PFSK-1 (cell line): ENCODE data around the gene MEIS3.

Experiments used
- FOXP2 ChIP-seq: optimal IDR thresholded peaks from 2 replicates; pipeline ENCODE3; 2011; ENCODE audit warnings: borderline replicate concordance, control low read depth, inconsistent platforms; ENCODE audit not compliant: insufficient read depth; ENCODE audit errors: extremely low read length, extremely low read depth
- POLR2AphosphoS5 ChIP-seq: IDR thresholded peaks from 2 replicates; pipeline ENCODE4 v1.6.1; 2012; ENCODE audit warnings: low read depth, mild to moderate bottlenecking, control low read depth, low read length, moderate library complexity
- SIN3A ChIP-seq: IDR thresholded peaks from 2 replicates; pipeline ENCODE4 v1.6.1; 2012; ENCODE audit warnings: mild to moderate bottlenecking, low read length, moderate library complexity, borderline replicate concordance; ENCODE audit not compliant: insufficient read depth
- TAF1 ChIP-seq: IDR thresholded peaks from 2 replicates; pipeline ENCODE4 v1.6.1; 2012; ENCODE audit warnings: low read length, control low read depth, borderline replicate concordance; ENCODE audit not compliant: insufficient read depth
- TF ChIP-seq, protein P1 (sequence below), 2 experiments: IDR thresholded peaks; 2 replicates each; pipeline versions ENCODE4 v1.6.1 to v1.8.0; 2011 to 2012; ENCODE audit warnings: low read depth in 2 of 2, low read length in 2 of 2, control low read depth in 1 of 2, inconsistent platforms in 1 of 2, mild to moderate bottlenecking in 1 of 2, moderate library complexity in 1 of 2; ENCODE audit not compliant: insufficient read depth in 1 of 2

The MEIS3 gene

DNA sequence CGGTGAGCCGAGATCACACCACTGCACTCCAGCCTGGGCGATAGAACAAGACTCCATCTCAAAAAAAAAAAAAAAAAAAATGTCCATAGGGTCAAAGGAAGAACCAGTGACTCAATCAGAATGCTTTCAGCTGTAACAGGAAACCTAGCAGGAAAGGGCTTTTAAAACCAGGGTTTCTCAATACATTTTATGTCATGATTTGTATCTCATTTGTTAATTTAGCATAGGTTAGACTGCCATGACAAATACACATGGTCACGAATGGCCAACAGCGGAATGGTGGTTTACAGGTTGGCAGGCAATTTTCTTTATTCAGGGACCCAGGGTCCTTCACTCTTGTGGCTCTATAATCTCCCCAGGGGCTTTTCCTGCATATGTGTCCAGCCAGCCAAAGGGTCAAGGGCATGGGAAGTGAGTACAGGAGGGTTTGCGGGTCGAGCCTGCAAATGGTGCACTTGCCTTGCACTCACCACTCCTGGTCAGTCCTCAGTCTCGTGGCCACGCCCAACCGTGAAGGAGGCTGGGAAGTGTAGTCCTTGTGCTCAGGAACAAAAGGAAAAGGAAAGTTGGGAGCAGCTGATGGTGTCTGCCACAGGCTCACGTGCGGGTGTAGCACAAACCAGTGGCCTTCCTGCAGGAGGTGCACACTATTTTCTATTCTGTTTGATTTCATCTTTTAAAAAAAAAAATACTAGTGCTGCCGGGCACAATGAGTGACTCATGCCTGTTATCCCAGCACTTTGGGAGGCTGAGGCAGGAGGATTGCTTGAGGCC, 55.4 kb downstream of the MEIS3 start:
- TF ChIP-seq TAF1 (no peak), FOXP2 (no peak), POLR2AphosphoS5 (no peak), SIN3A (no peak)
- TF ChIP-seq, protein P1, sequence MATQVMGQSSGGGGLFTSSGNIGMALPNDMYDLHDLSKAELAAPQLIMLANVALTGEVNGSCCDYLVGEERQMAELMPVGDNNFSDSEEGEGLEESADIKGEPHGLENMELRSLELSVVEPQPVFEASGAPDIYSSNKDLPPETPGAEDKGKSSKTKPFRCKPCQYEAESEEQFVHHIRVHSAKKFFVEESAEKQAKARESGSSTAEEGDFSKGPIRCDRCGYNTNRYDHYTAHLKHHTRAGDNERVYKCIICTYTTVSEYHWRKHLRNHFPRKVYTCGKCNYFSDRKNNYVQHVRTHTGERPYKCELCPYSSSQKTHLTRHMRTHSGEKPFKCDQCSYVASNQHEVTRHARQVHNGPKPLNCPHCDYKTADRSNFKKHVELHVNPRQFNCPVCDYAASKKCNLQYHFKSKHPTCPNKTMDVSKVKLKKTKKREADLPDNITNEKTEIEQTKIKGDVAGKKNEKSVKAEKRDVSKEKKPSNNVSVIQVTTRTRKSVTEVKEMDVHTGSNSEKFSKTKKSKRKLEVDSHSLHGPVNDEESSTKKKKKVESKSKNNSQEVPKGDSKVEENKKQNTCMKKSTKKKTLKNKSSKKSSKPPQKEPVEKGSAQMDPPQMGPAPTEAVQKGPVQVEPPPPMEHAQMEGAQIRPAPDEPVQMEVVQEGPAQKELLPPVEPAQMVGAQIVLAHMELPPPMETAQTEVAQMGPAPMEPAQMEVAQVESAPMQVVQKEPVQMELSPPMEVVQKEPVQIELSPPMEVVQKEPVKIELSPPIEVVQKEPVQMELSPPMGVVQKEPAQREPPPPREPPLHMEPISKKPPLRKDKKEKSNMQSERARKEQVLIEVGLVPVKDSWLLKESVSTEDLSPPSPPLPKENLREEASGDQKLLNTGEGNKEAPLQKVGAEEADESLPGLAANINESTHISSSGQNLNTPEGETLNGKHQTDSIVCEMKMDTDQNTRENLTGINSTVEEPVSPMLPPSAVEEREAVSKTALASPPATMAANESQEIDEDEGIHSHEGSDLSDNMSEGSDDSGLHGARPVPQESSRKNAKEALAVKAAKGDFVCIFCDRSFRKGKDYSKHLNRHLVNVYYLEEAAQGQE (IDR thresholded peaks at IDR 0.05; ENCODE audit: insufficient read depth in 1 of 2, low read depth in 2 of 2, low read length in 2 of 2): no peak

DNA sequence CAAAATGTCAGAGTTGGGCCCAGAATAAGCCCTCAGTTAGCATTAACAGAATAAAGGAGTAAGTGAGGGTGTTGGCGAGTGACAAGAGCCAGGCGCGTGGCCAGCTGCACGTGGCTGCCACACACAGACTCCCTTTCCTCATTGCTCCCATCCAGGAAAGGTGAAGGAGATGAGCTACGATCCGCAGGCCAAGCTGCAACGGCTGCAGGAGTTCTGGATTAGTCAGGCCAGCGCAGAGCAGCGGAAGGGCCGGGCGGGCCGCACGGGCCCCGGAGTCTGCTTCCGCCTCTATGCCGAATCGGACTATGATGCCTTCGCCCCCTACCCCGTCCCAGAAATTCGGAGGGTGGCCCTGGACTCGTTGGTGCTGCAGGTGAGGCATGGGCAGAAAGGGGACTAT, 57.0 kb downstream of the MEIS3 start:
- TF ChIP-seq FOXP2 (no peak), TAF1 (no peak), SIN3A (no peak), POLR2AphosphoS5 (no peak)
- TF ChIP-seq, protein P1 (IDR thresholded peaks at IDR 0.05; ENCODE audit: insufficient read depth in 1 of 2, low read depth in 2 of 2, low read length in 2 of 2): no peak

DNA sequence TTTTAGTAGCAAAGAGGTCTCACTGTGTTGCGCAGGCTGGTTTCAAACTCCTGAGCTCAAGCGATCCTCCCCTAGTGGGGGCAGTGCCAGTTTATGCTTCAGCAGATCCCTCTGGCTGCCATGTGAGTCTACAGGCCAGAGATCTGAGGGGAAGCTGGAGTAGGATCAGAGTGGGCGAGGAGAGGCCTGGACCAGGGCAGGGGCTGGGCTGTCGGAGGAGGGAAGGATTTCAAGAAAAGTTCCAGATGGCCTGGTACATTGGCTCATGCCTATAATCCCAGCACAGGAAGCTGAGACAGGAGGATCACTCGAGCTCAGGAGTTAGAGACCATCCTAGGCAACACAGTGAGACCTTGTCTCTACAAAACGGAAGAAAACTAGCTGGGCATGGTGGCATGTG, 60.4 kb downstream of the MEIS3 start:
- TF ChIP-seq, protein P1 (IDR thresholded peaks at IDR 0.05; ENCODE audit: insufficient read depth in 1 of 2, low read depth in 2 of 2, low read length in 2 of 2): no peak
- TF ChIP-seq POLR2AphosphoS5: no peak
- no peak for TF ChIP-seq FOXP2
- TF ChIP-seq TAF1: no peak
- no peak for TF ChIP-seq SIN3A

DNA sequence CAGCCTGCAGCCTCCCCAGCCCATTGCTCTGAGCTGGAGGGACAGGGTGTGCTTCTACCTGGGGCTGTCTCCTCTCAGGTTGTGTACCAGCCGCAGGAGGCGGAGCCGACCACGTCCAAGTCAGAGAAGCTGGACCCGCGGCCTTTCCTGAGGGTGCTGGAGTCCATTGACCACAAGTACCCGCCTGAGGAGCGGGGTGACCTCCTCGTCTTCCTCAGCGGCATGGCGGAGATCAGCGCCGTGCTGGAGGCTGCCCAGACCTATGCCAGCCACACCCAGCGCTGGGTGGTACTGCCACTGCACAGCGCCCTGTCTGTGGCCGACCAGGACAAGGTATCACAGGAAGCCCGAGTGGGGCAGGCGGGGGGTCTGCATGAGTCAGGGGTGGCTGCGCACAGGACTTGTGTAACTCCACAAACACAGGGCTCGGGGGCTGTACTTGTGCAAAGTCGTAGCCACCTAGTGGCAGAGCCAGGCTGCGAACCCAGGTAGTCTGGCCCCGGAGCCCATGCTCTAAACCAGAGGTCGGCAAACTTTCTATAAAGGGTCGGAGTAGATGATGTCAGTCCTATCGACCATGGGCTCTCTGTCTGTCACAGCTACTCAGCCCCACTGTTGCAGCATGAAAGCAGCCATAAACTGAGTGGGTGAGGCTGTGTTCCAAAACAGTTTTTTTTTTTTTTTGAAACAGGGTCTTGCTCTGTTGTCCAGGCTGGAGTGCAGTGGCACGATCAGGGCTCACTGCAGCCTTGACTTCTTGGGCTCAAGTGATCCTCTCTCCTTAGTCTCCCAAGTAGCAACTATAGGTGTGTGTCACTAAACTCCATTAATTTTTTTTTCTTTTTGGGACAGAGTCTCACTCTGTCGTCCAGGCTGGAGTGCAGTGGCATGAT, 61.3 kb downstream of the MEIS3 start:
- TF ChIP-seq SIN3A: no peak
- no peak for TF ChIP-seq TAF1
- TF ChIP-seq, protein P1 (IDR thresholded peaks at IDR 0.05; ENCODE audit: insufficient read depth in 1 of 2, low read depth in 2 of 2, low read length in 2 of 2): no peak
- no peak for TF ChIP-seq POLR2AphosphoS5
- no peak for TF ChIP-seq FOXP2
